Natural killer cell (primary cell): ENCODE measurements around the gene GABRA4. TPM values are rescaled to one million over a fixed set of nuclear protein-coding genes. Genes with fewer than 3 reads are reported as not detected.

Experiments
- ATAC-seq, 3 donors: fragments of 150-1000 bp in 2 of 3; fragments of 200-7000 bp in 1 of 3; cut with Tn5 transposase; 1 replicate in 1 of 3; 2 replicates in 2 of 3; pipeline ENCODE4 v1.10.0; 2021; ENCODE audit warnings: mild to moderate bottlenecking in 2 of 3, moderate library complexity in 2 of 3
- DNase-seq, 2 donors: peaks; one replicate each; pipeline versions ENCODE4 v3.0.0 to v3.0.0-alpha.2; 2013 to 2021; ENCODE audit warnings: mixed read lengths in 1 of 2
- H3K27ac ChIP-seq: one replicate; pipeline ENCODE4 v1.5.1; 2013; ENCODE audit warnings: mild to moderate bottlenecking, low read length
- H3K27me3 ChIP-seq: one replicate; pipeline ENCODE4 v1.6.1; 2013; ENCODE audit warnings: low read length; ENCODE audit not compliant: control insufficient read depth, insufficient read depth
- H3K36me3 ChIP-seq: one replicate; pipeline ENCODE4 v1.6.1; 2013; ENCODE audit warnings: low read length; ENCODE audit not compliant: control insufficient read depth, insufficient read depth
- H3K4me1 ChIP-seq: one replicate; pipeline ENCODE4 v1.6.1; 2013; ENCODE audit warnings: low read length; ENCODE audit not compliant: control insufficient read depth, insufficient read depth
- H3K4me3 ChIP-seq: one replicate; pipeline ENCODE4 v1.5.1; 2013; ENCODE audit warnings: low read length
- H3K9me3 ChIP-seq: one replicate; pipeline ENCODE4 v1.6.1; 2013; ENCODE audit warnings: low read length; ENCODE audit not compliant: control insufficient read depth, insufficient read depth
- H3K27ac Mint-ChIP-seq, 2 donors: one replicate each; pipeline ENCODE4 v1.8.0; 2022; ENCODE audit warnings: mild to moderate bottlenecking in 2 of 2, mixed read lengths in 2 of 2, moderate library complexity in 1 of 2
- H3K27me3 Mint-ChIP-seq, 2 donors: one replicate each; pipeline ENCODE4 v1.8.0; 2022; ENCODE audit warnings: low read depth in 2 of 2, mixed read lengths in 2 of 2
- H3K36me3 Mint-ChIP-seq: one replicate; pipeline ENCODE4 v1.8.0; 2022; ENCODE audit warnings: mixed read lengths
- H3K4me1 Mint-ChIP-seq, 2 donors: one replicate each; pipeline ENCODE4 v1.8.0; 2022; ENCODE audit warnings: mixed read lengths in 2 of 2
- H3K4me3 Mint-ChIP-seq: one replicate; pipeline ENCODE4 v1.8.0; 2022; ENCODE audit warnings: mild to moderate bottlenecking, moderate library complexity, mixed read lengths
- H3K9me3 Mint-ChIP-seq, 2 donors: one replicate each; pipeline ENCODE4 v1.8.0; 2022; ENCODE audit warnings: mixed read lengths in 2 of 2
- CTCF ChIP-seq: fragments of 200-600 bp; IDR thresholded peaks from one replicate; pipeline ENCODE4 v1.8.0; 2022; ENCODE audit warnings: antibody characterized with exemption
- WGBS: methylation state at CpG from one replicate; pipeline ENCODE4 v1.1.7; 2013; ENCODE audit warnings: missing lambda C conversion rate; ENCODE audit not compliant: insufficient coverage; 5-methylcytosine and 5-hydroxymethylcytosine counted together
- intact Hi-C: fragments of 100-400 bp; cut with micrococcal nuclease; formaldehyde crosslinking; loops from one replicate; pipeline ENCODE4 v1.14.2; 2022
- total RNA-seq, 4 donors: library from RNA; stranded (reverse); fragments of 120-200 nt in 1 of 4; gene quantifications; one replicate each; pipeline versions ENCODE4 v1.2.3 to v1.2.4, GENCODE V29; 2013 to 2022

Gene GABRA4
- total RNA-seq, 3 donors from 2014 or later (not counting 1 experiment from before 2014, with no cell fraction given), result not detected

- Mint-ChIP-seq H3K36me3 (no peaks in the 10 kb centered on the region), H3K4me1 (no peaks in the 10 kb centered on the region), H3K27ac (no peak overlapping the region), H3K27me3 (peaks cover 6 to 49% of the 10 kb centered on the region in 2 donors), H3K9me3 (no peaks in the 10 kb centered on the region), H3K4me3 (no peak overlapping the region)
- no peaks in the 10 kb centered on the region for H3K27me3 ChIP-seq
- H3K27ac ChIP-seq, result no peak overlapping the region
- no peak overlapping the region for H3K4me3 ChIP-seq
- ATAC-seq, result no peak
- TF ChIP-seq CTCF, result no peak
- no peak for DNase-seq
- no peaks in the 10 kb centered on the region for H3K9me3 ChIP-seq
- intact Hi-C loops, result no loop called here
- H3K36me3 ChIP-seq, result no peaks in the 10 kb centered on the region
- no peaks in the 10 kb centered on the region for H3K4me1 ChIP-seq
These were observed 48.3 kb downstream of the GABRA4 start for GRCh38 chr4:46945062-46945461.

DNA sequence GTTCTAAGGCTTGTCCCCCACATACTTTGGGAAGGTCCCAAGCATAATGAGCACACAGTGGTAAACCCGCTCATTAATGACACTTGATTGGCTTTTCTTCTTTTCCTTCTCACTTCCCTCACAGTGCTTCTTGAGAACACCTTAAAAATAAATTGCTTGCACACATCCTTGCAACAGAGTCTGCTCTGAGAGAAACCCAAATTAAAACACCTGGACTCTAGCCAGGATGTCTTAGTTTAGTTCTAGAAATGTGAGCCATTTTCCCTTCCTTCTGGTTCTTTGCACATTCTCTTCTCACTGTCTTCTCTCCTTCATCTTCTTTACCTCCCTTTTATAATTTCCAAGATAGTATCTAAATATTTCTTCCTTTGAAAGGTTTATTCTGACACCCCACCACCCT lies 49.0 kb downstream of the GABRA4 start:
- DNase-seq, result no peak
- Histone ChIP-seq H3K36me3 (no peaks in the 10 kb centered on the region), H3K4me1 (no peaks in the 10 kb centered on the region), H3K27me3 (no peaks in the 10 kb centered on the region), H3K9me3 (no peaks in the 10 kb centered on the region), H3K27ac (no peak overlapping the region), H3K4me3 (no peak overlapping the region)
- no peak overlapping the region for H3K4me3 Mint-ChIP-seq
- TF ChIP-seq CTCF, result no peak
- no peaks in the 10 kb centered on the region for H3K4me1 Mint-ChIP-seq
- intact Hi-C loops, result no loop called here
- WGBS, result 92% methylated on average over 1 of the region's 1 CpG
- no peaks in the 10 kb centered on the region for H3K9me3 Mint-ChIP-seq
- peaks cover 6 to 49% of the 10 kb centered on the region in 2 donors for H3K27me3 Mint-ChIP-seq
- no peak overlapping the region for H3K27ac Mint-ChIP-seq
- H3K36me3 Mint-ChIP-seq, result no peaks in the 10 kb centered on the region
- no peak for ATAC-seq

DNA sequence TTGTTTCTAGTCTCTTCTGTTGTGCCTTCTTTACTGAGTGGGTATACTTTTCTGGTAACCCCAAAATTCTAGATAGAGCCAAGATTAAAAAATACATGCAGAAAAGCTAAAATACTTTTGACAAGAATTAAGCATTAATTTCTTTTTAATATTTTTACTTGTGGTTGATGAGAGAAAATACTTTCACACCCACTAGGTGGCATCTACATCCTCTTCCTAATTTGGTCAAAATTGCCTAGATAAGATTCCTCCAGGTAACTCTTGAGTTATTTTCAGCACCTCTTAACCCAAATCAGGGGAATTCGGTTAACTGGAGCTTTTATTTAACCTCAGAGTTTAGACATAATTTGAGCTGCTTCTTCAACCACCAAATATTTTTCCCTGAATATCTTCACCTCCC lies 55.9 kb downstream of the GABRA4 start:
- no peak for DNase-seq
- H3K4me1 Mint-ChIP-seq, result no peaks in the 10 kb centered on the region
- Histone ChIP-seq H3K36me3 (no peaks in the 10 kb centered on the region), H3K9me3 (no peaks in the 10 kb centered on the region), H3K4me3 (no peak overlapping the region), H3K27me3 (no peaks in the 10 kb centered on the region), H3K4me1 (no peaks in the 10 kb centered on the region), H3K27ac (no peak overlapping the region)
- H3K27ac Mint-ChIP-seq, result no peak overlapping the region
- intact Hi-C loops, result no loop called here
- ATAC-seq, result no peak
- H3K36me3 Mint-ChIP-seq, result no peaks in the 10 kb centered on the region
- no peak overlapping the region for H3K4me3 Mint-ChIP-seq
- 25% methylated on average over 1 of the region's 1 CpG for WGBS
- no peaks in the 10 kb centered on the region for H3K9me3 Mint-ChIP-seq
- H3K27me3 Mint-ChIP-seq, result peaks cover 8 to 40% of the 10 kb centered on the region in 2 donors
- no peak for TF ChIP-seq CTCF

- no peak for TF ChIP-seq CTCF
- Mint-ChIP-seq H3K4me1 (no peaks in the 10 kb centered on the region), H3K27ac (no peak overlapping the region), H3K36me3 (no peaks in the 10 kb centered on the region), H3K4me3 (no peak overlapping the region), H3K9me3 (no peaks in the 10 kb centered on the region), H3K27me3 (peaks cover 6 to 40% of the 10 kb centered on the region in 2 donors)
- Histone ChIP-seq H3K4me3 (no peak overlapping the region), H3K27ac (no peak overlapping the region), H3K4me1 (no peaks in the 10 kb centered on the region), H3K9me3 (no peaks in the 10 kb centered on the region), H3K36me3 (no peaks in the 10 kb centered on the region), H3K27me3 (no peaks in the 10 kb centered on the region)
- WGBS, result 78% methylated on average over 2 of the region's 2 CpGs
- intact Hi-C loops, result no loop called here
- ATAC-seq (no peak), DNase-seq (no peak)
These were observed 58.7 kb downstream of the GABRA4 start for GRCh38 chr4:46934726-46935125.
